HepG2 (cell line): ENCODE data around the gene SLC35F1. TPM values are rescaled to one million over a fixed set of nuclear protein-coding genes. Genes with fewer than 3 reads are reported as not detected.

Experiments used
- ATAC-seq: fragments of 200-7000 bp; cut with Tn5 transposase; 3 replicates; pipeline ENCODE4 v1.9.1; 2020; ENCODE audit warnings: mild to moderate bottlenecking, moderate library complexity
- BruUV-seq: library from RNA; stranded (reverse); fragments of 400-500 nt; replicated peaks from 2 replicates; lab custom pipeline; 2021; lab: Mats Ljungman, UMichigan
- CTCF ChIA-PET: fragments of 300-600 bp; formaldehyde crosslinking; extraction: SDS; loops from one replicate; lab custom pipeline; 2021; ENCODE audit warnings: low total read pairs, inconsistent platforms, low intra/inter-chr PET ratio; lab: Yijun Ruan, JAX
- POLR2A ChIA-PET: fragments of 350-600 bp; sonication (Branson Sonifier 250); formaldehyde crosslinking; loops from one replicate; lab custom pipeline; 2020; ENCODE audit warnings: antibody characterized with exemption, inconsistent platforms; lab: Yijun Ruan, JAX
- DNase-seq: peaks from one replicate; pipeline ENCODE4 v3.0.0-alpha.2; 2015; ENCODE audit warnings: low spot score
- FAIRE-seq: peaks from 3 replicates; lab custom pipeline; 2011; peaks lifted over from hg19 to GRCh38; lab: Jason Lieb, UNC
- H2AFZ ChIP-seq: one replicate; pipeline ENCODE4 v1.6.1; 2011; ENCODE audit warnings: low read length, inconsistent platforms
- H3K27ac ChIP-seq: fragments of 300-600 bp; 3 replicates; pipeline ENCODE4 v1.8.0; 2011; ENCODE audit warnings: mixed run types, mild to moderate bottlenecking, mixed read lengths, low read length, inconsistent platforms; ENCODE audit not compliant: insufficient read depth; ENCODE audit errors: extremely low read length
- H3K27me3 ChIP-seq, 2 experiments: fragments of 200-600 bp in 1 of 2; 2 replicates in 1 of 2; 3 replicates in 1 of 2; pipeline versions ENCODE4 v1.6.0 to v1.8.0; 2011; ENCODE audit warnings: low read length in 2 of 2, mild to moderate bottlenecking in 2 of 2, moderate library complexity in 2 of 2, inconsistent platforms in 1 of 2; ENCODE audit not compliant: insufficient read depth in 2 of 2, control insufficient read depth in 1 of 2
- H3K36me3 ChIP-seq, 2 experiments: fragments of 200-600 bp in 1 of 2; replicated peaks in 1 of 2; 2 replicates in 1 of 2; 3 replicates in 1 of 2; pipeline versions ENCODE4 v1.5.1 to v1.8.0; 2011; ENCODE audit warnings: low read length in 2 of 2, inconsistent platforms in 1 of 2; ENCODE audit not compliant: insufficient read depth in 2 of 2, control insufficient read depth in 1 of 2
- H3K4me1 ChIP-seq: 2 replicates; pipeline ENCODE4 v1.5.1; 2012; ENCODE audit warnings: low read length, inconsistent platforms; ENCODE audit not compliant: insufficient read depth
- H3K4me2 ChIP-seq: 2 replicates; pipeline ENCODE4 v1.6.0; 2011; ENCODE audit warnings: low read depth, low read length, inconsistent platforms
- H3K4me3 ChIP-seq, 3 experiments: fragments of 200-600 bp in 1 of 3; sonication (generic), shearing (Covaris generic) in 1 of 3; replicated peaks in 1 of 3; 2 replicates each; pipeline ENCODE4 v1.5.1; 2011 to 2016; ENCODE audit warnings: low read length in 3 of 3, inconsistent platforms in 2 of 3, low read depth in 2 of 3, mild to moderate bottlenecking in 2 of 3, control low read depth in 1 of 3, mixed read lengths in 1 of 3; ENCODE audit not compliant: insufficient read depth in 1 of 3
- H3K79me2 ChIP-seq: one replicate; pipeline ENCODE4 v1.6.1; 2011; ENCODE audit warnings: low read length, inconsistent platforms; ENCODE audit not compliant: insufficient read depth
- H3K9ac ChIP-seq: 2 replicates; pipeline ENCODE4 v1.6.0; 2011; ENCODE audit warnings: mild to moderate bottlenecking, low read depth, low read length, inconsistent platforms; ENCODE audit not compliant: insufficient read depth
- H3K9me3 ChIP-seq: 2 replicates; pipeline ENCODE4 v1.5.1; 2012; ENCODE audit warnings: mild to moderate bottlenecking, low read length
- H4K20me1 ChIP-seq: 2 replicates; pipeline ENCODE4 v1.6.0; 2011; ENCODE audit warnings: inconsistent platforms, mild to moderate bottlenecking, low read length, moderate library complexity; ENCODE audit not compliant: insufficient read depth
- BRCA1 ChIP-seq: sonication (generic); formaldehyde crosslinking; IDR thresholded peaks from 2 replicates; pipeline ENCODE4 v1.4.0; 2020; ENCODE audit warnings: missing genetic modification reagents
- ETV5 ChIP-seq: IDR thresholded peaks from 2 replicates; pipeline ENCODE4 v1.6.1; 2018; ENCODE audit warnings: missing biosample characterization, missing genetic modification reagents, inconsistent platforms, borderline replicate concordance
- FOXP4 ChIP-seq: sonication (generic); formaldehyde crosslinking; IDR thresholded peaks from 2 replicates; pipeline ENCODE4 v1.4.0; 2020; ENCODE audit warnings: missing genetic modification reagents
- JDP2 ChIP-seq: sonication (generic); formaldehyde crosslinking; IDR thresholded peaks from 2 replicates; pipeline ENCODE4 v1.8.1; 2022; ENCODE audit warnings: missing genetic modification reagents, borderline replicate concordance
- NCOA1 ChIP-seq: sonication (generic); formaldehyde crosslinking; IDR thresholded peaks from 2 replicates; pipeline ENCODE4 v1.9.0; 2021; ENCODE audit warnings: missing genetic modification reagents
- POLR2A ChIP-seq, 2 experiments: IDR thresholded peaks; 2 replicates each; pipeline ENCODE4 v1.6.1; 2011; ENCODE audit warnings: low read depth in 2 of 2, low read length in 2 of 2, mild to moderate bottlenecking in 1 of 2, moderate library complexity in 1 of 2; ENCODE audit not compliant: insufficient read depth in 1 of 2
- RNF219 ChIP-seq: sonication (generic); formaldehyde crosslinking; IDR thresholded peaks from 2 replicates; pipeline ENCODE4 v1.5.0; 2020; ENCODE audit warnings: mild to moderate bottlenecking, missing genetic modification reagents
- TGIF2 ChIP-seq: IDR thresholded peaks from 2 replicates; pipeline ENCODE4 v1.6.1; 2016; ENCODE audit warnings: control low read depth, missing compliant biosample characterization
- TOE1 ChIP-seq: sonication (generic); formaldehyde crosslinking; IDR thresholded peaks from 2 replicates; pipeline ENCODE4 v1.4.0; 2020; ENCODE audit warnings: mild to moderate bottlenecking, missing genetic modification reagents
- ZBED4 ChIP-seq: sonication (generic); formaldehyde crosslinking; IDR thresholded peaks from 2 replicates; pipeline ENCODE4 v1.4.0; 2020; ENCODE audit warnings: missing genetic modification reagents, borderline replicate concordance
- ZBTB21 ChIP-seq: sonication (generic); formaldehyde crosslinking; IDR thresholded peaks from 2 replicates; pipeline ENCODE4 v1.4.0; 2020; ENCODE audit warnings: missing genetic modification reagents
- ZMYM2 ChIP-seq: sonication (generic); formaldehyde crosslinking; IDR thresholded peaks from 2 replicates; pipeline ENCODE4 v1.8.0; 2022; ENCODE audit warnings: mild to moderate bottlenecking, missing genetic modification reagents
- ZNF230 ChIP-seq: sonication (generic); formaldehyde crosslinking; IDR thresholded peaks from 2 replicates; pipeline ENCODE4 v1.4.0; 2020; ENCODE audit warnings: mild to moderate bottlenecking, missing genetic modification reagents
- ZNF503 ChIP-seq: sonication (generic); formaldehyde crosslinking; IDR thresholded peaks from 2 replicates; pipeline ENCODE4 v1.4.0; 2020; ENCODE audit warnings: missing genetic modification reagents
- ZNF616 ChIP-seq: sonication (generic); formaldehyde crosslinking; IDR thresholded peaks from 2 replicates; pipeline ENCODE4 v1.5.0; 2020; ENCODE audit warnings: low read depth, mild to moderate bottlenecking, missing genetic modification reagents
- ZNF746 ChIP-seq: sonication (generic); formaldehyde crosslinking; IDR thresholded peaks from 2 replicates; pipeline ENCODE4 v1.8.0; 2022; ENCODE audit warnings: mild to moderate bottlenecking, missing genetic modification reagents
- ZNF777 ChIP-seq: sonication (generic); formaldehyde crosslinking; IDR thresholded peaks from 2 replicates; pipeline ENCODE4 v1.4.0; 2020; ENCODE audit warnings: missing genetic modification reagents
- ZSCAN12 ChIP-seq: sonication (generic); formaldehyde crosslinking; IDR thresholded peaks from 2 replicates; pipeline ENCODE4 v1.9.0; 2021; ENCODE audit warnings: mild to moderate bottlenecking, missing genetic modification reagents
- WGBS: methylation state at CpG from one replicate; pipeline ENCODE4 v1.1.6; 2017; ENCODE audit warnings: low lambda C conversion rate; 5-methylcytosine and 5-hydroxymethylcytosine counted together
- in situ Hi-C: cut with HindIII; loops from 2 replicates; pipeline ENCODE4 v1.10.0; 2017; ENCODE audit warnings: low pct_unique_long_range_greater_than_20kb; ENCODE audit not compliant: extremely low pct_ligation_motif_present
- intact Hi-C: fragments of 100-400 bp; cut with micrococcal nuclease; formaldehyde crosslinking; loops from one replicate; pipeline ENCODE4 v1.10.0; 2022; ENCODE audit not compliant: unreplicated experiment
- polyA plus RNA-seq, 8 experiments: library from polyadenylated mRNA; depleted of rRNA in 3 of 8; stranded (reverse) in 7 of 8; unstranded in 1 of 8; fragments of >200 nt; fragmentation: Illumina TruSeq in 4 of 8; extraction: Trizol in 4 of 8; gene quantifications; 2 replicates each; pipeline versions ENCODE4 v1.2.1 to v1.2.3, GENCODE V29; 2011 to 2016; ENCODE audit warnings: low read depth in 4 of 8, missing spikeins in 1 of 8, mixed read lengths in 1 of 8; ENCODE audit not compliant: insufficient read depth in 1 of 8
- total RNA-seq, 5 experiments: library from RNA; depleted of rRNA; stranded (reverse); fragments of >200 nt; fragmentation: Illumina TruSeq; extraction: Trizol; gene quantifications; 2 replicates each; pipeline ENCODE4 v1.2.3, GENCODE V29; 2016; ENCODE audit warnings: low read depth in 1 of 5

SLC35F1 gene
- total and polyA plus RNA-seq, 2 of the 13 experiments (the other 11 are each of a cell fraction or from before 2014, with no cell fraction given), result 0.01 TPM; not detected in 1

- Histone ChIP-seq H3K4me3 (no peak overlapping the region), H3K27ac (no peak overlapping the region), H3K27me3 (no peaks in the 10 kb centered on the region), H3K9me3 (no peaks in the 10 kb centered on the region), H3K9ac (no peak overlapping the region), H2AFZ (no peak overlapping the region), H4K20me1 (no peaks in the 10 kb centered on the region), H3K4me1 (no peaks in the 10 kb centered on the region), H3K79me2 (no peaks in the 10 kb centered on the region), H3K4me2 (no peak overlapping the region), H3K36me3 (no peaks in the 10 kb centered on the region)
- intact Hi-C loops (no loop called here), in situ Hi-C loops (no loop called here)
- FAIRE-seq, result no peak
- ChIA-PET POLR2A (no interaction called here), CTCF (no interaction called here)
- BruUV-seq, result no TSS peak
- TF ChIP-seq ZNF503 (CRISPR knock-in tag), result no peak
- TF ChIP-seq ZNF616 (CRISPR knock-in tag), result no peak
- TF ChIP-seq ZMYM2 (CRISPR knock-in tag), result no peak
- no peak for TF ChIP-seq FOXP4
- TF ChIP-seq RNF219 (CRISPR knock-in tag), result no peak
- TF ChIP-seq POLR2A (IDR thresholded peaks at IDR 0.05; ENCODE audit: insufficient read depth in 1 of 2, low read depth in 2 of 2, low read length in 2 of 2), result no peak
- TF ChIP-seq ZNF230 (CRISPR knock-in tag), result no peak
- no peak for TF ChIP-seq ZBED4
- no peak for TF ChIP-seq NCOA1
- TF ChIP-seq ZSCAN12 (CRISPR knock-in tag), result no peak
- TF ChIP-seq JDP2, result no peak
- no peak for TF ChIP-seq TOE1 (CRISPR knock-in tag)
- TF ChIP-seq ETV5 (CRISPR knock-in tag), result no peak
- no peak for TF ChIP-seq ZNF777
- TF ChIP-seq TGIF2, result no peak
- TF ChIP-seq ZBTB21 (CRISPR knock-in tag), result no peak
- no peak for TF ChIP-seq ZNF746 (CRISPR knock-in tag)
- no peak for TF ChIP-seq BRCA1
- WGBS, result 58% methylated on average over 10 of the region's 10 CpGs
- DNase-seq, result no peak
- ATAC-seq, result no peak
Observed at GRCh38 chr6:118207947-118208346, 300.9 kb downstream of the SLC35F1 start.
